SKM-1 (cell line): ENCODE measurements around the gene GAS5.
"Not testable (repeated sequence)": the region's sequence is repeated elsewhere in the genome, so short reads cannot be mapped to it uniquely, and the experiment has no call there.

Source experiments
- DNase-seq: peaks from one replicate; lab custom pipeline; 2025; ENCODE audit not compliant: unreplicated experiment; lab: John Stamatoyannopoulos, UW

Gene GAS5

DNA sequence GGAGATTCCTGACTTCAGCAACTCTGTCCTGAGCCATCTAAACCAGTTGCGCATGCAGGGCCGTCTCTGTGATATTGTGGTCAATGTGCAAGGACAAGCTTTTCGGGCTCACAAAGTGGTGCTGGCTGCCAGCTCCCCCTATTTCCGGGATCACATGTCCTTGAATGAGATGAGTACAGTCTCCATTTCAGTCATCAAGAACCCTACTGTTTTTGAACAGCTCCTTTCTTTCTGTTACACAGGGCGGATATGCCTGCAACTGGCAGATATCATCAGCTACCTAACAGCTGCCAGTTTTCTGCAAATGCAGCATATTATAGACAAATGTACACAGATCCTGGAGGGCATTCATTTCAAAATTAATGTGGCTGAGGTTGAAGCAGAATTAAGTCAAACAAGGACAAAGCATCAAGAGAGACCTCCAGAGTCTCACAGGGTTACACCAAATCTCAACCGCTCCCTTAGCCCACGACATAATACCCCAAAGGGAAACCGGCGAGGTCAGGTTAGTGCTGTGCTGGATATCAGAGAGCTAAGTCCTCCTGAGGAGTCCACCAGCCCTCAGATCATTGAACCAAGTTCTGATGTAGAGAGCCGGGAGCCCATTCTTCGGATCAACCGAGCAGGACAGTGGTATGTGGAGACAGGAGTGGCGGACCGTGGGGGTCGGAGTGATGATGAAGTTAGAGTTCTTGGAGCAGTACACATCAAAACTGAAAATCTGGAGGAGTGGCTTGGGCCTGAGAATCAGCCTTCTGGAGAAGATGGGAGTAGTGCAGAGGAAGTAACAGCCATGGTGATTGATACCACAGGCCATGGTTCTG lies 2.7 kb upstream of the GAS5 start:
- DNase-seq, result no peak

DNA sequence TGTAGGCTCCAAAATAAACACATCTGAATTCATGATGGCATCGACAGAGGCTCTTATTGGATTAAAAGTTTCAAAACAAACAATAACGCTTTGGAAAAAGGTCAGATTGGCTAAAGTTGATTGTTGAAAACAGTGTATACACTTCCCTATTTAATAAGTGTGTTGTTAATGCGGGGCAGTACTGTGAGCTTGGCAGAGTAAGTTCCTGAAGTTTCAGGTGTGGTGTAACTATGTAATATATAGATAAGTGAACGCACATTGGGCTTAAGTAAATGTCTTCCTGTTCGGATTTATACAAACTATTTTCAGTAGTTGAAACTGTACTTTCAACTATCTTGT lies 1.2 kb upstream of the GAS5 start:
- DNase-seq, result no peak

DNA sequence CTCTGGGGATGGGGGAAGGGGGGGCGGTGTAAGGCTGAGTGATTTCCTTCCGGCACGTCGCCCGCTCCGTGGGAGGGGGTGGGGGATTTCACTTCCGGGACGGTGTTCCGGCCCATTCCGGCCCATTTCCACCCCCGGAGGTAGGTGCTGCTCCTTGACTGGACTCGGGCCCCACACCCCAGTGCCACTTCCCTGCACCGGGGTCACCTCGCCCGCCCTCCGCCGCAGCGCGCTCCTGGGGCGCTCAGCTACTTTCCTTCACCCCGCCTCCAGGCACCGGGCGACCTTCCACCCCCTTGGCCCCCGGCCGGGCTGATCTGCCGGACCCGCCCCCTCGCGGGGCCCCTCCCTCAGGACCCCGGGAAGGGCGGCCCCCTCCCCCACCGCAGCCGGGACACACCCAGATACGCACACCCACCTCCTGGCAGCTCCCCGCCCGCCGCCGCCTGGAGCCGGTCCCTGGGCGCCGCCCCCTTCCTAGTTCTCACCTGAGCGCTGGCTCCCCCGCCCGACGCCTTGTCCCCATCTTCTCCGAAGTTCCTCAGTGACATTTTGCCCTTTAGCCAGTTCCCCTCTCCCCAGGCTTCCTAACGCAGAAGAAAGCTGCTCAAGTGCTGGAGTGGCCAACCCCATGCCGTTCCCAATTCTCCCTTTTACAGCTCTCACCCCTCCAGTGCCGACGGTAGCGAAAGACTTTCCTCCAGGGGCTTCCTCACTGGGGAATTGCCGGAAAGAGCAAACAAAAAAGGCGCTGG lies 654 bp upstream of the GAS5 start, which contains the start of gene ZBTB37:
Gene ZBTB37 (plus strand): TSS at position 115 of the 755 bp plus-strand sequence. CDS start 1,846 bp downstream, outside the sequence.
- peak; percentile 94 for DNase-seq

DNA sequence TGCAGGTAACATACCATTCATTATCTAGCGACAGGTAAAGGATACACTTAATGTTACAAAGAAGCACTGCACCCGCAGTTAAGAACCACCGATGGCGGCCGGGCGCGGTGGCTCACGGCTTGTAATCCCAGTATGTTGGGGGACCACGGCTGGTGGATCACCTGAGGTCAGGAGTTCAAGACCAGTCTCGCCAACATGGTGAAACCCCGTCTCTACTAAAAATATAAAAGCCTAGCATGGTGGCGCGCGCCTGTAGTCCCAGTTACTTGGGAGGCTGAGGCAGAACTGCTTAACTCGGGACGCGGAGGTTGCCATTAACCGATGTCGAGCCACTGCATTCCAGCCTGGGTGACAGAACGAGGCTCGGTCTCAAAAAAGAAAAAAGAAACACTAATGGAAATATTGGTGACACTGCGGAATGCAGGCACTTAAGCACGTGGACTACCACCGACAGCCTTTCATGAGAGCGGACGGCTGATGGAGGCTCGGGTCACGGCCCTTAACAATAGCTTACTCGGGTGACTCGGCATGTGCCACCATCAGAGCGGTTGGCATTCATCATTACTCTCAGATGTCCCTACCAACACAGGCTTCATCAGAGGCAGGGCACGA lies 542 bp downstream of the GAS5 start:
- DNase-seq, result no peak

DNA sequence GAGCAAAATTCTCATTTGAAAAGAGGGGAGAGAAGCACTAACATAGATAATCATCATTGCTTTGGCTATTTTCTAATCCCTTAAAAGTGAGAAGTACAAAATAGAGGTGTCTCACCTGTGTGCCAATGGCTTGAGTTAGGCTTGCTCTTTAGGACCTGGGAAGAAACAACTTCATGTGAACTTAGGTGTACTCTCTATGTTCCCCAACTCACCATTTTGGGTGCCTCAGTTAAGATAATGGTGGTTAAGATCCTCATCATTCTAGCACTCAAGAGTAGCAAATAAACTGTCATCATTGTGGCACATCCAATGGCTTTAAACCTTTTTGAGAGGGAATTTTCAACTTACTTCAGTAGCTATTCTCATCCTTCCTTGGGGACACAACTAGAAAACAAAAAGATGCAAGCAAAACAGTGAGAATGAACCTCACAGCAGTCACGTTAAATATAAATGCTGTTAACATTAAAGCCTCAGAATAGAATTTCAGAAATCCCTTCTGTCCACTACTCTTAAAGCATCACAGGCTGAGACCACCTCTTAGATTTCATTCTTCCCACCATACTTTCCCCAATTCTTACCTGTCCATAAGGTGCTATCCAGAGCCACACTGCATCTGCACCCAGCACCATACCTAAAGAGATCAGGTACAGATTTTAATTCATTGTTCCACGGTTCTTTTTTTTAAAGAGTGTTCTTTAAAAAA lies 1.2 kb downstream of the GAS5 start:
- no peak for DNase-seq

DNA sequence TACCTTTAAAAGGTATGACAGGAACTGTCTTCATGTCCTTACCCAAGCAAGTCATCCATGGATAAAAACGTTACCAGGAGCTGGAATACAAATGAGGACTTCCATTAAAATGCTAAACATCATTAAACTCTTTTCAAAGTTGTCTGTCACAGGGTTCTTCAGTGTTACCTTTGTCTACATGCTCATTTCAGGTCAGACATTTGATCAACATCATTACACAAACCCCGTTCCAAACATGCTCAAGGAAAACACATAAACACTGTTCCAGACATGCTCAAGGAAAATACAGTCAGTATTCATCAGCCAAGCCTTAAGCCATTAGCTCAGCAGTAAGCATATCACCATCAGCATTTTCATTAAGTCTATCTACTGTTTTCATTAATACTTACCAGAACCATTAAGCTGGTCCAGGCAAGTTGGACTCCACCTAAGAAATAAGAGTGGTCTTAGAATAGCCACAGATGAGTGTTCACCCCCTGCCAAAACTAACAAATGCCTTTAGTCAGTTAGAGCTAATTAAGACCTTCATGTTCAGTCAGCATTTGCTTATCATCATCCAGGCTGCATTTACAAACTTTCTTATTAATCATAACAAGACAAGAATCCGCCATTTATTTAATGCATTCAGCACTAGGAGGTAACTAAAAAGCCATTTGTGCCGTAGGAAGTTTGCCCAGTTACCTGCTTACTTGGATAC lies 2.2 kb downstream of the GAS5 start:
- no peak for DNase-seq

DNA sequence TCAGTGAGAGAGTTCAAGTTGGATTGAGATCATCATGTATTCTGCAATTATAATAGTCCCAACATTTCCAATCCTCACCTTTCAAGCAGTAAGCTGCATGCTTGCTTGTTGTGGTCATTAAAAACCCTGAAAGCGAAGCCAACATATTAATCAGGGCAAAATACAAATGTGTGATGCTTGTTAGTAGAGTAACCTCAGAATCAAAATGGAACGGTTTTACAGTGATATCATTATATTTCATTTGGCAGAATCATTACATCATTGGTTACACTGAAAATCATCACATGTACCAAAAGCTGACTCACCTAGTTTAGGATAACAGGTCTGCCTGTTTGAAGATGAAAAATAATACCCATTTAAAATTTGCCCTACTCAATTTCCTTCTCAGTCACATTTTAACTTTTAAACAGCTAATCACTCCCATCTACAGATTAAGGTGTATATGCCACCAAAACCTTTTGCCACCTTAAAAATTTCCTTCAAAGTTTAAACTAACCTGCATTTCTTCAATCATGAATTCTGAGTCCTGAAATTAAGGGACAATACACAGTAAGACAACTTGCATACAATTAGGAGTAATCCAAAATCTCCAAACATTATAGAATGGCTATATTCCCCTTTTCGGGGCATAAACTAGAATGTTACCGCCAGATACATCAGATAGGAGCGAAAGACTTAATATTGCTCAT lies 3.5 kb downstream of the GAS5 start:
- DNase-seq, result no peak

DNA sequence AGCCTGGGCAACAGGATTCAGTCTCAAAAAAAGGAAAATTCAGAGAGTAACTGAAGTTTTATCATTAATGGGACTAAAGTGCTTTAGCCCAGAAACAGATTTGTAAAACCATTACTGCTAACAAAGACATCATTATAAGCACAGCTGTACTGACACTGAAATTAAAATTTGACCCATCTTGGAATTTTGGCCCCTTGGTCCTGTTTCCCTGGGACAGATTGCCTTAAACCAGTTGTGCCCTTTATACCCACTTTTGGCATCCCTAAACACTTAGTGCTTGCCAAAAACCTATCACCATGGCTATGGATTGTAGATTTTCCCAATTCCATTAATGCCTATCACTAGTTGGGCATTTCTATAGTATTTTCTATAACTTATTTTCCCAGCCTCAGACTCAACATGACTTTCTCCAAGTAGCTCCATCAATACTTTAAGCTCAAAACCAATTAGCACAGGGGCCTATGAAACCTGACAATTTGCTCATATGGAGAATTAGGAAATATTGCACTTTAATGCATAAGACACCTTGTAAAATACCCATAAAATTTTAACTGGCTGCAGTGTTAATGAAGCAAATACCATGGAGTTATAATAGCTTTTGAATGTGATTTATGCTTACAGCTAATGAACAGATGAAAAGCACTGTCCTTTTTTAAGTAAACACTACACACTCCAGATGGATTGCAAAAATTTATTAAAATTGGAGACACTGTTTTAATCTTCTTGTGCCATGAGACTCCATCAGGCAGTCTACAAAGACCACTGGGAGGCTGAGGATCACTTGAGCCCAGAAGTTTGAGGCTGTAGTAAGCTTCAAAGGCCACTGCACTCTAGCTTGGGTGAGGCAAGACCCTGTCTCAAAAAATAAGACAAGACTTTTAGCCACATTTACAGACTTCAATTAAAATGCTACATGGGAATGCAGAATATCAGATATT lies 4.3 kb downstream of the GAS5 start:
- no peak for DNase-seq

DNA sequence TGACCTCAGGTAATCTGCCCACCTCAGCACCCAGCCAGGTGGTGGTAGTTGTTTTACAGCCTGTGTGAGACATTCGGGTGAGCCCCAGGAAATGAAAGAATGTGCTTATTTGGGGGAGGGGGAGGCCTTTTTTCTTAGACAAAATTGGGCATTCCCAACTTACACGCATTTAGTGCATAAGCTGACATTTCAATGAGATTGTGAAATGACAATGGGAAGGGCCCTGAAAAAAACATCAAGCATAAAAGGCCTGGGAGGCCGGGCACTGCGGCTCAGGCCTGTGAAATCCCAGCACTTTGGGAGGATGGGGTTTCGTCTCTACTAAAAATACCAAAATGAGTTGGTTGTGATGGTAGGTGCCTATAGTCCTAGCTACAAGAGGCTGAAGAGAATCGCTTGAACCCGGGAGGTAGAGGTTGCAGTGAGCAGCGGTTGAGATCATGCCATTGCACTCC lies 5.0 kb downstream of the GAS5 start:
- no peak for DNase-seq

DNA sequence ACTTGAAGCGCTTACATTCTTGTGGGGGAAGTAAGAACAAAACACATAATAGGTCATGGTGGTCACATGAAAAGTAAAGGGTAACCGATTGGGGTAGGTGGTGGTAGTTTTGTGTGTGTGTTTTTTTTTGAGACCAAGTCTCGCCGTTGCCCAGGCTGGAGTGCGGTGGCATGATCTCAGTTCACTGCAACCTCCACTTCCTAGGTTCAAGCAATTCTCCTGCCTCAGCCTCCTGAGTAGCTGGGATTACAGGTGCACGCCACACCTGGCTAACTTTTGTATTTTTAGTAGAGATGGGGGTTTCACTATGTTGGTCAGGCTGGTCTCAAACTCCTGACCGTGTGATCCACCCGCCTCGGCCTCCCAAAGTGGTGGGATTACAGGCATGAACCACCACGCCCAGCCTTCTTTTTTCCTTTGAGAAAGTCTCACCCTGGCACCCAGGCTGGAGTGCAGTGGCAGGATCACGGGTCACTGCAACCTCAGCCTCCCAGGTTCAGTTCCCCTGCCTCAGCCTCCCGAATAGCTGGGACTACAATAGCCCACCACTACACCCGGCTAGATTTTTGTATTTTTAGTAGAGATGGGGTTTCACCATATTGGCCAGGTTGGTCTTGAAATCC lies 5.5 kb downstream of the GAS5 start:
- DNase-seq, result not testable (repeated sequence)

DNA sequence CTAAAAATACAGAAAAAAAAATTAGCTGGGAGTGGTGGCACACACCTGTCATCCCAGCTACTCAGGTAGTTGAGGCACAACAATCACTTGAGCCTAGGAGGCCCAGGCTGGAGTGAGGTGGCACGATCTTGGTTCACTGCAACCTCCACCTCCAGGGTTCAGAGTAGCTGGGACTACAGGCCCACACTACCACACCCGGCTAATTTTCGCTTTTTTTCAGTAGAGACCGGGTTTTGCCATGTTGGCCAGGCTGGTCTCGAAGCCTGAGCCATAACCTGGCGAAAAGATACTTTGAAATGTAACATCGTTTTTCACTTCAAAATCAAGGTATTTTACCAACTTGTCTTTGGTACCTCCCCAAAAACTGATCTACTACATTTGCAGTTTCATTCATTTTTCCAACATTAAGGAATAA lies 6.1 kb downstream of the GAS5 start:
- no peak for DNase-seq

DNA sequence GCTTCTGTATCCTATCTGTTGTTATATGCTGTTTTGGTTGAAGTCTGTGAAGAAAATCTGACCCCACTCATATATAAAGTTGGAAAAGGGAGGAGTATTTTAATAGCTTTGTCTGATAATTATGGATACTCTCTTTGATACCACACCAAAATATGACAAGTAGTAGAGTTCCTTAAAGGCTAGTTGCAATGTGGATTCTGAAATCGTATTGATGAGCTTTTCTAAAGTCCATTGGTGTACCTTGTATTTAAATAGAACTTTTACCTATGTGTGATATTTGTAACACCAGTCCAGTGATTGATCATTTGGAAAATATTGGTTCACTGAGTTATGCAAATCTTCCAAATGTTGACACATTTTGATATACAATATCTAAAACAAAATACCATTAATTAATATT lies 7.7 kb downstream of the GAS5 start:
- DNase-seq, result no peak

DNA sequence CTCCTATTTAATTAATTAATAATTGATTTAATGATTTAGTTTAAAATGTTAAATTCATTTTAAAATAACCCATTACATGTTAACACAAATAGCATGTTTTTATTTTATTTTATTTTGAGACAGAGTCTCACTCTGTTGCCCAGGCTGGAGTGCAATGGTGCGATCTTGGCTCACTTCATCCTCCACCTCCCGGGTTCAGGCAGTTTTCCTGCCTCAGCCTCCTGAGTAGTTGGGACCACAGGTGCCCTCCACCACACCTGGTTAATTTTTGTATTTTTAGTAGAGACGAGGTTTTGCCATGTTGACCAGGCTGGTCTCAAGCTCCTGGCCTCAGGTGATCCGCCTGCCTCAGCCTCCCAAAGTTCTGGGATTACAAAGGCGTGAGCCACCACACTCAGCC lies 8.2 kb downstream of the GAS5 start:
- DNase-seq, result not testable (repeated sequence)

DNA sequence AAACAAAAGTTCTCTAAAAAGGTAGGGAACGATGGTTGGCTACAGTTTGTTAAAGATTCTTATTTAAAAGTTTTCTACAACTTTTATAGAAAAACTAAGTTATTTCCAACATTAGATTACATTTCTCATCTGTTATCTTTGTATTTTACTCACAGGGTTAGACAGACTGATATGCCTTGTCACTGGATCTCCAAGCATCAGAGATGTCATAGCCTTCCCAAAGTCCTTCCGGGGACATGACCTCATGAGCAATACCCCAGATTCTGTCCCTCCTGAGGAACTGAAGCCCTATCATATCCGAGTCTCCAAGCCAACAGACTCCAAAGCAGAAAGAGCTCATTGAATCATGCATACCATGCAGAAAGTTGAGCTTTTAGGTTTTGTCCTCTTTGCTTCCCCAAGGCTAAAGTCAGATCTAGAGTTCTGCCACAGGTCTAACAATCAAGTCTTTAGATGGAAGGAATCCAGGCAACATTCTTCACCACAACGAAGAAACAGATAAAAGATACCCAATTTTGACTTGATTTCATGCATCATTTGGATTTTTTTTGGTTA lies 10.3 kb downstream of the GAS5 start:
- no peak for DNase-seq

DNA sequence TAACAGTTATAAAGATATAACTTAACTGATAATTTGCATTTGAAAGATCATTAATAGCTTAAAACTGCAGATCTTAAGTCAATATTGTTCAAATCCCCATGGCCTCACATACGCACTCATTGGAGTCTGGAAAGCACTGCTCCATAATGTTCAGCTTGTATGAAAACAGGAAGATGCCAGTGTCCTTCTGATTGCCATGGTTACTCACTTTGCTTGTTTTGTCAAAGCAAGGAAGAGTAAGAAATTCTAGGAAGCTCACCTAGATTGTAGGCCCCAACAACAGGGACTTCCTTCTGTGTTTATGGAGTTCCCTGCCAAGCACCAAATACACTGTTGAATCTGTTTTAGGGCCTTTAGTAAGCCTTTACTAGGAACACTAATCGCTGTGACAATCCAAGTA lies 10.9 kb downstream of the GAS5 start:
- no peak for DNase-seq

DNA sequence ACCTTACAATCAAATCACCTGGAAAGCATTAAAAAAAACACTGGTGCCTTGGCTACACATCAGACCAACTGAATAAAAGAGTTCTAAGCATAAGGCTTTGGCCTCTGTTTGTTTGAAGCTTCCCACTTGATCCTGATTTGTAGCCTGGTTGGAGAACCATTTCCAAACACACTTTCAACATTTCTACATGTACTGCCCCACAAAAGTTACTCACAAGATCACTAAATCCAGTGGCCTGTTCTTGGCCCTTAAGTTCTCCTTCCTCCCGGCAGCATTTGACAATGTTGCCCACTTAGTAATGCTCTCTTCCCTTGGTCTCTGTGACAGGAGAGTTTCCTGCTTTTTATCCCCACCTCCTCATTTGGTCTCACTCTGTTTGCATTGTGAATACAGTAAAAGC lies 11.8 kb downstream of the GAS5 start:
- DNase-seq, result no peak

DNA sequence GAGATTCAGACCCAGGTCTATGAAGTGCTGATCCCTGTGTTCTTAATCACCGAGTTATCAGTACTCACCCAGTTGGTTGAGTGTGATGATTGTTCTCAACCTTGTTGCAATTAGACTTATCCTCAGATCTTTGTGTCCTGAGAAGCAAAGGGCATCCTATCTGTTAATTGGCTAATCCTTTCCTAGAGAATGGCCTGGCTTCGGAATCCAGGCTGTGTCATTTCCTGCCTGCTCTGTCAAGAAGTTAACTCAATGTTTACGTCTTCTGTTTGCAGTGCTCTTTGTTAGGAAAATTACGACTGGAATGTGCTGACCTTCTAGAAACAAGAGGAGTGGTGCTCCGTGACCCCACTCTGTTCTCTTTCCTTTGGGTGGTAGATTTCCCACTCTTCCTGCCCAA lies 14.7 kb downstream of the GAS5 start:
- DNase-seq, result no peak

DNA sequence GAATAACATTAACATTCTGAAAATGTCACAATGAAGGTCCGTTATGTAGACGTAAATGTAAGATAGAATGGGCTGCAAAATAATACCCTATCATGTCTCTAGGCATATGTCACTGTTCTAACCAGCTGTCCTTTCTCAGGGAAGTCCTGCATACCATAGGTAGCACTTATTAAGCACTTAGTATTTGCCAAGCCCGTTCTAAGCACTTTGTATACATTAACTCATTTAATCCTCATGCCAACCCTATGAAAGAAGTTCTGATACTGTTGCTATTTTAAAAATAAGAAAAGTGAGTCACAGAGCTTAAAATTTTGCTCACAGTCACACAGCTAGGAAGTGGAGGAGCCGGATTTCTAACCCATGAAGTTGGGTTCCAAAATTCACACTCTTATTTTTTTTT lies 15.7 kb downstream of the GAS5 start:
- no peak for DNase-seq
